SK-N-SH (cell line): ENCODE data around the gene EXOC6. TPM values are rescaled to one million over a fixed set of nuclear protein-coding genes. Genes with fewer than 3 reads are reported as not detected.

Experiments
- CTCF ChIA-PET: fragments of 300-600, 350-600 bp; formaldehyde crosslinking; extraction: SDS; loops from one replicate; lab custom pipeline; 2021; lab: Yijun Ruan, JAX
- POLR2A ChIA-PET: fragments of 350-600 bp; sonication (Branson Sonifier 250); formaldehyde crosslinking; extraction: SDS; loops from one replicate; lab custom pipeline; 2020; ENCODE audit warnings: antibody characterized with exemption, inconsistent platforms; lab: Yijun Ruan, JAX
- DNase-seq: peaks from one replicate; pipeline ENCODE4 v3.0.0; 2012
- H2AFZ ChIP-seq: fragments of 200-600 bp; sonication (generic); 2 replicates; pipeline ENCODE4 v1.8.1; 2016; ENCODE audit warnings: antibody characterized with exemption, mild to moderate bottlenecking, low read depth
- H3F3A ChIP-seq: fragments of 200-600 bp; sonication (generic); replicated peaks from 2 replicates; pipeline ENCODE3; 2016; ENCODE audit warnings: antibody characterized with exemption, mild to moderate bottlenecking; ENCODE audit not compliant: insufficient read depth
- H3K27ac ChIP-seq, 2 experiments: fragments of 200-500 bp in 1 of 2; fragments of 200-600 bp in 1 of 2; sonication (Bioruptor generic) in 1 of 2; sonication (generic), shearing (Covaris generic) in 1 of 2; 2 replicates each; pipeline versions ENCODE4 v1.5.1 to v1.6.1; 2014 to 2016; ENCODE audit warnings: low read depth in 2 of 2, inconsistent platforms in 1 of 2, low read length in 1 of 2, mild to moderate bottlenecking in 1 of 2, mixed read lengths in 1 of 2
- H3K27me3 ChIP-seq: fragments of 200-600 bp; sonication (generic), shearing (Covaris generic); 2 replicates; pipeline ENCODE4 v1.6.1; 2016; ENCODE audit warnings: mixed run types; ENCODE audit not compliant: insufficient read depth
- H3K36me3 ChIP-seq, 2 experiments: fragments of 200-500 bp in 1 of 2; fragments of 200-600 bp in 1 of 2; sonication (Bioruptor generic) in 1 of 2; sonication (generic) in 1 of 2; replicated peaks in 1 of 2; 2 replicates each; pipeline versions ENCODE3 to v1.5.1; 2014 to 2016; ENCODE audit warnings: low read length in 1 of 2, mild to moderate bottlenecking in 1 of 2; ENCODE audit not compliant: insufficient read depth in 2 of 2, control insufficient read depth in 1 of 2
- H3K4me1 ChIP-seq, 2 experiments: fragments of 200-500 bp in 1 of 2; fragments of 200-600 bp in 1 of 2; sonication (Bioruptor generic) in 1 of 2; sonication (generic), shearing (Covaris generic) in 1 of 2; 2 replicates each; pipeline versions ENCODE4 v1.5.1 to v1.6.1; 2014 to 2016; ENCODE audit warnings: low read depth in 1 of 2, low read length in 1 of 2, mixed run types in 1 of 2; ENCODE audit not compliant: insufficient read depth in 2 of 2, control insufficient read depth in 1 of 2
- H3K4me2 ChIP-seq: fragments of 200-600 bp; sonication (generic), shearing (Covaris generic); 2 replicates; pipeline ENCODE4 v1.6.1; 2017; ENCODE audit warnings: mixed run types
- H3K4me3 ChIP-seq, 2 experiments: fragments of 200-500 bp in 1 of 2; fragments of 200-600 bp in 1 of 2; sonication (Bioruptor generic) in 1 of 2; sonication (generic), shearing (Covaris generic) in 1 of 2; 2 replicates each; pipeline versions ENCODE4 v1.5.1 to v1.8.1; 2014 to 2016; ENCODE audit warnings: low read depth in 2 of 2, inconsistent platforms in 1 of 2, low read length in 1 of 2, mild to moderate bottlenecking in 1 of 2, mixed read lengths in 1 of 2, moderate library complexity in 1 of 2
- H3K79me2 ChIP-seq: fragments of 200-600 bp; sonication (generic); 2 replicates; pipeline ENCODE4 v1.8.1; 2017; ENCODE audit warnings: mild to moderate bottlenecking; ENCODE audit not compliant: insufficient read depth
- H3K9ac ChIP-seq: fragments of 200-600 bp; sonication (generic); 2 replicates; pipeline ENCODE4 v1.6.1; 2017; ENCODE audit warnings: mixed run types
- H3K9me2 ChIP-seq: fragments of 200-600 bp; sonication (generic); 2 replicates; pipeline ENCODE4 v1.6.1; 2017; ENCODE audit warnings: mixed run types
- H3K9me3 ChIP-seq: fragments of 200-600 bp; sonication (generic); 2 replicates; pipeline ENCODE4 v1.6.1; 2017; ENCODE audit warnings: mixed run types, mild to moderate bottlenecking, moderate library complexity
- H4K20me1 ChIP-seq: fragments of 200-600 bp; sonication (generic); 2 replicates; pipeline ENCODE4 v1.6.1; 2017; ENCODE audit warnings: mild to moderate bottlenecking, mixed run types; ENCODE audit not compliant: insufficient read depth
- CHD2 ChIP-seq: fragments of 150-350 bp; IDR thresholded peaks from 2 replicates; pipeline ENCODE4 v1.6.1; 2018; ENCODE audit warnings: low read length; ENCODE audit not compliant: partially characterized antibody
- ELF1 ChIP-seq: IDR thresholded peaks from 2 replicates; pipeline ENCODE4 v1.4.0; 2012
- EZH2phosphoT487 ChIP-seq: fragments of 200-600 bp; sonication (generic); IDR thresholded peaks from 2 replicates; pipeline ENCODE4 v1.6.1; 2017; ENCODE audit warnings: low read depth, mixed run types, mild to moderate bottlenecking, antibody characterized with exemption, moderate library complexity, borderline replicate concordance
- FOXJ3 ChIP-seq: sonication (generic); formaldehyde crosslinking; IDR thresholded peaks from 2 replicates; pipeline ENCODE4 v1.5.1; 2020; ENCODE audit warnings: mild to moderate bottlenecking, missing genetic modification reagents
- GABPA ChIP-seq: IDR thresholded peaks from 2 replicates; pipeline ENCODE4 v1.4.0; 2012; ENCODE audit warnings: low read depth, mild to moderate bottlenecking
- GATA2 ChIP-seq: sonication (generic); formaldehyde crosslinking; IDR thresholded peaks from 2 replicates; pipeline ENCODE4 v1.5.0; 2020; ENCODE audit warnings: mild to moderate bottlenecking, missing genetic modification reagents
- MXI1 ChIP-seq: IDR thresholded peaks from 2 replicates; pipeline ENCODE4 v1.6.1; 2012; ENCODE audit warnings: mild to moderate bottlenecking, low read depth, low read length, improper control_type of control experiment
- NFIC ChIP-seq: IDR thresholded peaks from 2 replicates; pipeline ENCODE4 v1.4.0; 2012; ENCODE audit warnings: borderline replicate concordance
- POLR2AphosphoS5 ChIP-seq: IDR thresholded peaks from 2 replicates; pipeline ENCODE4 v1.6.1; 2012; ENCODE audit warnings: low read depth, low read length
- RAD21 ChIP-seq: IDR thresholded peaks from 2 replicates; pipeline ENCODE4 v1.6.1; 2012; ENCODE audit warnings: mild to moderate bottlenecking, low read length
- RCOR1 ChIP-seq: fragments of 150-350 bp; IDR thresholded peaks from 2 replicates; pipeline ENCODE4 v1.6.1; 2017; ENCODE audit warnings: antibody characterized with exemption, low read length
- RXRA ChIP-seq: IDR thresholded peaks from 2 replicates; pipeline ENCODE4 v1.4.0; 2012; ENCODE audit warnings: low read depth, mild to moderate bottlenecking, borderline replicate concordance
- TAF1 ChIP-seq: IDR thresholded peaks from 2 replicates; pipeline ENCODE4 v1.6.1; 2012; ENCODE audit warnings: low read depth, mild to moderate bottlenecking, low read length, moderate library complexity, borderline replicate concordance
- TEAD4 ChIP-seq: IDR thresholded peaks from 2 replicates; pipeline ENCODE4 v1.4.0; 2012; ENCODE audit warnings: mild to moderate bottlenecking, borderline replicate concordance; ENCODE audit not compliant: insufficient read depth
- WGBS: methylation state at CpG from one replicate; pipeline ENCODE4 v1.1.6; 2017; ENCODE audit warnings: low lambda C conversion rate; 5-methylcytosine and 5-hydroxymethylcytosine counted together
- polyA plus RNA-seq, 3 experiments: library from polyadenylated mRNA; depleted of rRNA; stranded (reverse); fragments of >200 nt; gene quantifications; 2 replicates each; pipeline ENCODE4 v1.2.3, GENCODE V29; 2012
- TF ChIP-seq, protein P1 (sequence below): IDR thresholded peaks from 2 replicates; pipeline ENCODE4 v1.4.0; 2012; ENCODE audit warnings: low read depth, borderline replicate concordance
- TF ChIP-seq, protein P2 (sequence below): fragments of 200-600 bp; sonication (generic); IDR thresholded peaks from 2 replicates; pipeline ENCODE4 v1.6.1; 2017; ENCODE audit warnings: antibody characterized with exemption, mild to moderate bottlenecking, moderate library complexity
- TF ChIP-seq, protein P3 (sequence below): IDR thresholded peaks from 2 replicates; pipeline ENCODE4 v1.4.0; 2012; ENCODE audit warnings: low read depth, borderline replicate concordance
- TF ChIP-seq, protein P4 (sequence below): IDR thresholded peaks from 2 replicates; pipeline ENCODE4 v1.4.0; 2012; ENCODE audit warnings: low read depth
- TF ChIP-seq, protein P5 (sequence below): IDR thresholded peaks from 2 replicates; pipeline ENCODE4; 2012
- TF ChIP-seq, protein P6 (sequence below): fragments of 150-350 bp; IDR thresholded peaks from 2 replicates; pipeline ENCODE4 v1.6.1; 2016; ENCODE audit warnings: mild to moderate bottlenecking, low read depth, low read length

The EXOC6 gene
- polyA plus RNA-seq, 1 of the 3 experiments (the other 2 are of a cell fraction): 2.3 TPM

DNA sequence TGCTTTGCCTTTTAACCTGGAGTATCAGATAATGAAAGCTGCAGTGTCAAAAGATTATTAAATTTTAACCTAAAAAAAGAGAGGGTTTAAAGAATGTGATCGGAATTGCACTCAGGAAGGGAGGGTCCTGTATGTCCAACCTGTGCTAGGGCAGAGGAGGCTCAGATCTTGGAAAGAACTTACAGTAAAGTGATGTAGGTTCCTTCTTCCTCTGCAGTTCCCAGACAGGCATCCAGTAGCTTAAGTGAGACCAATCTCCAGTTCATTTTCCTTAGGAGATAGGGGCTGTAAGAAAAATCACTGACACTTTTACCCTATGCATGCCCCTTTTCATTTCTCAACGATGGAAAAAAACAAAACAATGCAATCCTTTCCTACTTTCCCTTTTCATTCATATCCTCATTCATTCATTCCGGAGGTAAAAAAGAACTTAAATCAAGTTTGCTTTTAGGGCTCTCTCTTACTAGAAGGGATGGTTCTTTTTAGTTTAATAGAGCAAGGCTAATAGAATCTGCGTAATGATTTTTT, 28.3 kb downstream of the EXOC6 start:
- no peaks in the 10 kb centered on the region for H3K36me3 ChIP-seq
- H3K4me3 ChIP-seq: no peak overlapping the region
- H4K20me1 ChIP-seq: no peaks in the 10 kb centered on the region
- no peaks in the 10 kb centered on the region for H3K9me3 ChIP-seq
- no peak for DNase-seq
- POLR2A ChIA-PET: no interaction called here
- no peak overlapping the region for H3K27ac ChIP-seq
- WGBS: 60% methylated on average over 4 of the region's 4 CpGs
- H3K27me3 ChIP-seq: no peaks in the 10 kb centered on the region
- CTCF ChIA-PET: interaction anchor here (0.8 to 4.0 kb wide), 4 partner anchors 9 to 40 kb away, joined by 3 to 27 read pairs (median 6); no protein-coding TSS in a partner anchor
- H3F3A ChIP-seq: no peaks in the 10 kb centered on the region
- H3K79me2 ChIP-seq: no peaks in the 10 kb centered on the region
- no peak for TF ChIP-seq ELF1
- TF ChIP-seq EZH2phosphoT487: no peak
- TF ChIP-seq, protein P1, sequence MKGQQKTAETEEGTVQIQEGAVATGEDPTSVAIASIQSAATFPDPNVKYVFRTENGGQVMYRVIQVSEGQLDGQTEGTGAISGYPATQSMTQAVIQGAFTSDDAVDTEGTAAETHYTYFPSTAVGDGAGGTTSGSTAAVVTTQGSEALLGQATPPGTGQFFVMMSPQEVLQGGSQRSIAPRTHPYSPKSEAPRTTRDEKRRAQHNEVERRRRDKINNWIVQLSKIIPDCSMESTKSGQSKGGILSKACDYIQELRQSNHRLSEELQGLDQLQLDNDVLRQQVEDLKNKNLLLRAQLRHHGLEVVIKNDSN: no peak
- no peak for TF ChIP-seq RXRA
- no peak for TF ChIP-seq FOXJ3 (CRISPR knock-in tag)
- no peak for TF ChIP-seq CHD2
- TF ChIP-seq, protein P2, sequence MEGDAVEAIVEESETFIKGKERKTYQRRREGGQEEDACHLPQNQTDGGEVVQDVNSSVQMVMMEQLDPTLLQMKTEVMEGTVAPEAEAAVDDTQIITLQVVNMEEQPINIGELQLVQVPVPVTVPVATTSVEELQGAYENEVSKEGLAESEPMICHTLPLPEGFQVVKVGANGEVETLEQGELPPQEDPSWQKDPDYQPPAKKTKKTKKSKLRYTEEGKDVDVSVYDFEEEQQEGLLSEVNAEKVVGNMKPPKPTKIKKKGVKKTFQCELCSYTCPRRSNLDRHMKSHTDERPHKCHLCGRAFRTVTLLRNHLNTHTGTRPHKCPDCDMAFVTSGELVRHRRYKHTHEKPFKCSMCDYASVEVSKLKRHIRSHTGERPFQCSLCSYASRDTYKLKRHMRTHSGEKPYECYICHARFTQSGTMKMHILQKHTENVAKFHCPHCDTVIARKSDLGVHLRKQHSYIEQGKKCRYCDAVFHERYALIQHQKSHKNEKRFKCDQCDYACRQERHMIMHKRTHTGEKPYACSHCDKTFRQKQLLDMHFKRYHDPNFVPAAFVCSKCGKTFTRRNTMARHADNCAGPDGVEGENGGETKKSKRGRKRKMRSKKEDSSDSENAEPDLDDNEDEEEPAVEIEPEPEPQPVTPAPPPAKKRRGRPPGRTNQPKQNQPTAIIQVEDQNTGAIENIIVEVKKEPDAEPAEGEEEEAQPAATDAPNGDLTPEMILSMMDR: no peak
- no peak for TF ChIP-seq NFIC
- TF ChIP-seq, protein P3, sequence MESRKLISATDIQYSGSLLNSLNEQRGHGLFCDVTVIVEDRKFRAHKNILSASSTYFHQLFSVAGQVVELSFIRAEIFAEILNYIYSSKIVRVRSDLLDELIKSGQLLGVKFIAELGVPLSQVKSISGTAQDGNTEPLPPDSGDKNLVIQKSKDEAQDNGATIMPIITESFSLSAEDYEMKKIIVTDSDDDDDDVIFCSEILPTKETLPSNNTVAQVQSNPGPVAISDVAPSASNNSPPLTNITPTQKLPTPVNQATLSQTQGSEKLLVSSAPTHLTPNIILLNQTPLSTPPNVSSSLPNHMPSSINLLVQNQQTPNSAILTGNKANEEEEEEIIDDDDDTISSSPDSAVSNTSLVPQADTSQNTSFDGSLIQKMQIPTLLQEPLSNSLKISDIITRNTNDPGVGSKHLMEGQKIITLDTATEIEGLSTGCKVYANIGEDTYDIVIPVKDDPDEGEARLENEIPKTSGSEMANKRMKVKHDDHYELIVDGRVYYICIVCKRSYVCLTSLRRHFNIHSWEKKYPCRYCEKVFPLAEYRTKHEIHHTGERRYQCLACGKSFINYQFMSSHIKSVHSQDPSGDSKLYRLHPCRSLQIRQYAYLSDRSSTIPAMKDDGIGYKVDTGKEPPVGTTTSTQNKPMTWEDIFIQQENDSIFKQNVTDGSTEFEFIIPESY: no peak
- TF ChIP-seq TEAD4: no peak
- no peak for TF ChIP-seq GATA2 (CRISPR knock-in tag)
- TF ChIP-seq POLR2AphosphoS5: no peak
- TF ChIP-seq, protein P4, sequence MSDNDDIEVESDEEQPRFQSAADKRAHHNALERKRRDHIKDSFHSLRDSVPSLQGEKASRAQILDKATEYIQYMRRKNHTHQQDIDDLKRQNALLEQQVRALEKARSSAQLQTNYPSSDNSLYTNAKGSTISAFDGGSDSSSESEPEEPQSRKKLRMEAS: no peak
- TF ChIP-seq, protein P5, sequence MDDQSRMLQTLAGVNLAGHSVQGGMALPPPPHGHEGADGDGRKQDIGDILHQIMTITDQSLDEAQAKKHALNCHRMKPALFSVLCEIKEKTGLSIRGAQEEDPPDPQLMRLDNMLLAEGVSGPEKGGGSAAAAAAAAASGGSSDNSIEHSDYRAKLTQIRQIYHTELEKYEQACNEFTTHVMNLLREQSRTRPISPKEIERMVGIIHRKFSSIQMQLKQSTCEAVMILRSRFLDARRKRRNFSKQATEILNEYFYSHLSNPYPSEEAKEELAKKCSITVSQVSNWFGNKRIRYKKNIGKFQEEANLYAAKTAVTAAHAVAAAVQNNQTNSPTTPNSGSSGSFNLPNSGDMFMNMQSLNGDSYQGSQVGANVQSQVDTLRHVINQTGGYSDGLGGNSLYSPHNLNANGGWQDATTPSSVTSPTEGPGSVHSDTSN: no peak
- TF ChIP-seq TAF1: no peak
- no peak for TF ChIP-seq MXI1
- TF ChIP-seq, protein P6, sequence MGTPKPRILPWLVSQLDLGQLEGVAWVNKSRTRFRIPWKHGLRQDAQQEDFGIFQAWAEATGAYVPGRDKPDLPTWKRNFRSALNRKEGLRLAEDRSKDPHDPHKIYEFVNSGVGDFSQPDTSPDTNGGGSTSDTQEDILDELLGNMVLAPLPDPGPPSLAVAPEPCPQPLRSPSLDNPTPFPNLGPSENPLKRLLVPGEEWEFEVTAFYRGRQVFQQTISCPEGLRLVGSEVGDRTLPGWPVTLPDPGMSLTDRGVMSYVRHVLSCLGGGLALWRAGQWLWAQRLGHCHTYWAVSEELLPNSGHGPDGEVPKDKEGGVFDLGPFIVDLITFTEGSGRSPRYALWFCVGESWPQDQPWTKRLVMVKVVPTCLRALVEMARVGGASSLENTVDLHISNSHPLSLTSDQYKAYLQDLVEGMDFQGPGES: no peak
- no peak for TF ChIP-seq GABPA
- no peak for TF ChIP-seq RCOR1
- TF ChIP-seq RAD21: no peak
- H3K4me1 ChIP-seq: peaks cover 0 to 6% of the 10 kb centered on the region in 2 experiments; a peak in 1 of 4 replicates
- H3K9ac ChIP-seq: no peak overlapping the region
- no peak overlapping the region for H2AFZ ChIP-seq
- no peaks in the 10 kb centered on the region for H3K9me2 ChIP-seq
- H3K4me2 ChIP-seq: no peak overlapping the region
